ENCODE measurements around the gene RBBP4.
"Not testable (repeated sequence)": the region's sequence is repeated elsewhere in the genome, so short reads cannot be mapped to it uniquely, and the experiment has no call there.

The RBBP4 gene

DNA sequence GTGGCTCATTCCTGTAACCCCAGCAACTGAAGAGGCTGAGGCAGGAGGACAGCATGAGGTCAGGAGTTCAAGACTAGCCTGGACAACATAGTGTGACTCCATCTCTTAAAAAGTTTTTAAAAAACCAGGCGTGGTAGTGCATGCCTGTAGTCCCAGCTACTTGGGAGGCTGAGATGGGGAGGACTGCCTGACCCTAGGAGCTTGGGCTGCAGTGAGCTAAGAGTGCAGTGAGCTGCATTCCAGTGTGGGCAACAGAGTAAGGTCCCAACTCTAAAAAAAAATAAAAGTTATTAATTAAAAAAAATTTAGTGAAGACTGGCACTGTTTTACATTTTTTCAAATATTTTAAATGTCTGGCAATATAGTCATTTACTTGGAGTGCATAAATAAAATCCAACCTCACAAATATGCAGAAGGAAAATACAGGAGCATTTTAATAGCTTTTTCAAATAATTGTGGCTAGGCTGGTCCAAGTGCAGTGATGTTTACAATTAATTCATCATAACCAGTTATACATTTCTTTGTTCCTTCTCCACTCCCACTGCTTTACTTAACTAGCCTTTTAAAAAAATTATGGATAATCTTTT lies 11.4 kb upstream of the RBBP4 start:
- FAIRE-seq (no peak), DNase-seq (ENCODE audit: insufficient read length, low spot score) (no peak)
- TF ChIP-seq, protein P1, sequence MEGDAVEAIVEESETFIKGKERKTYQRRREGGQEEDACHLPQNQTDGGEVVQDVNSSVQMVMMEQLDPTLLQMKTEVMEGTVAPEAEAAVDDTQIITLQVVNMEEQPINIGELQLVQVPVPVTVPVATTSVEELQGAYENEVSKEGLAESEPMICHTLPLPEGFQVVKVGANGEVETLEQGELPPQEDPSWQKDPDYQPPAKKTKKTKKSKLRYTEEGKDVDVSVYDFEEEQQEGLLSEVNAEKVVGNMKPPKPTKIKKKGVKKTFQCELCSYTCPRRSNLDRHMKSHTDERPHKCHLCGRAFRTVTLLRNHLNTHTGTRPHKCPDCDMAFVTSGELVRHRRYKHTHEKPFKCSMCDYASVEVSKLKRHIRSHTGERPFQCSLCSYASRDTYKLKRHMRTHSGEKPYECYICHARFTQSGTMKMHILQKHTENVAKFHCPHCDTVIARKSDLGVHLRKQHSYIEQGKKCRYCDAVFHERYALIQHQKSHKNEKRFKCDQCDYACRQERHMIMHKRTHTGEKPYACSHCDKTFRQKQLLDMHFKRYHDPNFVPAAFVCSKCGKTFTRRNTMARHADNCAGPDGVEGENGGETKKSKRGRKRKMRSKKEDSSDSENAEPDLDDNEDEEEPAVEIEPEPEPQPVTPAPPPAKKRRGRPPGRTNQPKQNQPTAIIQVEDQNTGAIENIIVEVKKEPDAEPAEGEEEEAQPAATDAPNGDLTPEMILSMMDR (IDR thresholded peaks at IDR 0.05; ENCODE audit: insufficient read depth, missing control alignments) = no peak

DNA sequence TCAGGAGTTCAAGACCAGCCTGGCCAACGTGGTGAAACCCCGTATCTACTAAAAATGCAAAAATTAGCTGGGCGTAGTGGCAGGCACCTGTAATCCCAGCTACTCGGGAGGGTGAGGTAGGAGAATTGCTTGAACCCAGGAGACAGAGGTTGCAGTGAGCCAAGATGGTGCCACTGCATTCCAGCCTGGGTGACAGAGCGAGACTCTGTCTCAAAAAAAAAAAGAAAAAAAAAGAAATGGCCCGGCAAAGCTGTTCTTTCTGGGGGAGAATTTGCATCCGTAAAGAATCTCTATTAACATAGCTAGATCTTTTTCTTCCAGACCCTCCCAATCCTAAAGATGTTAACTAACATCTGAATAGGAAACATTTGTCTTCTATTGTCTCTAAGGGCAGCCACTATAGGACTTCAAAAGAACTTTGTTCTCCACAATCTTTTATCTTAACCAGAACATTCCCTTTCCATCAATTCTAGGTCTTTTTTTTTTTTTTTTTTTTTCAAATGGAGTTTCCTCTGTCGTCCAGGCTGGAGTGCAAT lies 8.6 kb upstream of the RBBP4 start:
- DNase-seq (ENCODE audit: insufficient read length, low spot score); FAIRE-seq: not testable (repeated sequence)

DNA sequence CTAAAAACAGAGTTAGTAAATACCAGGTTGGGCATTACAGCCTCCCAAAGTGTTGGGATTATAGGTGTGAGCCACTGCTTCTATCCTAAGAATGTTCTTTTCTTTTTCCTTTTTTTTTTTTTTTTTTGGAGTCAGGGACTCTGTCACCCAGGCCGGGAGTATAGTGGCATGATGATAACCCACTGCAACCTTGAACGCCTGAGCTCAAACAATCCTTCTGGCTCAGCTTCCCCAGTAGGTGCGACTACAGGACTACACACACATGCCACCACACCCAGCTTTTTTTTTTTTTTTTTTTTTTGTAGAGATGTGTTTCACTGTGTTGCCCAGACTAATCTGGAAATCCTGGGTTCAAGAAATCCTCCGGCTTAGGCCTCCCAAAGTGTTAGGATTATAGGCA lies 6.6 kb upstream of the RBBP4 start:
- FAIRE-seq (no peak), DNase-seq (ENCODE audit: insufficient read length, low spot score) (no peak)
- TF ChIP-seq, protein P1 (IDR thresholded peaks at IDR 0.05; ENCODE audit: insufficient read depth, missing control alignments) = no peak

DNA sequence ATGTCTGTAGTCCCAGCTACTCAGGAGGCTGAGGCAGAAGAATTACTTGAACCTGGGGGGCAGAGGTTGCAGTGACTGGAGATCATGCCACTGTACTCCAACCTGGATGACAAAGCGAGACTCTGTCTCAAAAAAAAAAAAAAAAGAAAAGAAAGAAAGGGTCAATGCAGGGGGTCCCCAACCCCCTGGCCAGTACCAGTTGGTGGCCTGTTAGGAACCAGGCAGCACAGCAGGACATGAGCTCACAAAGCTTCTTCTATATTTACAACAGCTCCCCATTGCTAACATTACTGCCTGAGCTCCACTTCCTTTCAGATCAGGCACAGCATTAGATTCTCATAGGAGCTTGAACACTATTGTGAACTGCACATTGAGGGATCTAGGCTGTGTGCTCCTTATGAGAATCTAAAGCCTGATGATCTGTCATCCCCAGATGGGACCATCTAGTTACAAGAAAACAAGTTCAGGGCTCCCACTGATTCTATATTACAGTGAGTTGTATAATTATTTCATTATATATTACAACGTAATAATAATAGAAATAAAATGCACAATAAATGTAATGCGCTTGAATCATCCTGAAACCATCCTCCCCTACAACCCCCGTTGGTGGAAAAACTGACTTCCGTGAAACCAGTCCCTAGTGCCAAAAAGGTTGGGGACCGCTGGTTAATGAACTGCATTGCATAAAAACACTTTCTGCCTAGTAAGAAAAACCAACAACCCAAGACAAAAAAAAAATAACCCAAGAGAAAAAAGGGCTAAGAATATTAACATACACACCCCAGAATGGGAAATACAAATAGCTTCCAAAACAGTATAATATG lies 3.5 kb upstream of the RBBP4 start:
- FAIRE-seq (no peak), DNase-seq (ENCODE audit: insufficient read length, low spot score) (no peak)
- TF ChIP-seq, protein P1 (IDR thresholded peaks at IDR 0.05; ENCODE audit: insufficient read depth, missing control alignments) = no peak

DNA sequence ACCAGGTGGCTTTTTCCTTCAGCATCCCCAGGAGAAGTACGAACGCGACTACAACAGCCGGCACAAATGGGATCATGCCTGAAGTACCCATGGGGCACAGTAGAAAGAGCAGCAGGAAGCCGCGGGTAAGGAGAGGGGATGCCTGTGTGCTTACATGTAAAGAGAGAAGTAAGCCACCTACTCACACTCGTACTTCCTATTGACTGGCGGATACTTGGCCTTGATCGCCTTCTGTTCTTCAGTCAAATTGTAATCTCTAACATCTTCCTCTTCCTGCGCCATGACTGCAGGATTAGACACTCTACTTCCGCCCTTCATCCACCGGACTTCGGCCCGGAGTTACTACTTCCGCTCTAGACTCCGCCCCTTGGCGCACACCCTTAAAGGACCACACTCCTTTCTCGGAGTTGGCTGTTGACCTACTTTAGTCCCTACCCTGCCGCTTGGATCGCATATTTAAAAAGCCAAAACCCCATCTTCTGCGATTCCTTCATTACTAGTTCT lies 708 bp upstream of the RBBP4 start, which contains the start of gene ZBTB8OS:
TSS of gene ZBTB8OS (minus strand) at position 303 of the 504 bp plus-strand sequence. CDS start at position 282, 21 bp downstream.
- FAIRE-seq (no peak), DNase-seq (ENCODE audit: insufficient read length, low spot score) (peak; percentile 77)
- TF ChIP-seq, protein P1 (IDR thresholded peaks at IDR 0.05; ENCODE audit: insufficient read depth, missing control alignments) = no peak

DNA sequence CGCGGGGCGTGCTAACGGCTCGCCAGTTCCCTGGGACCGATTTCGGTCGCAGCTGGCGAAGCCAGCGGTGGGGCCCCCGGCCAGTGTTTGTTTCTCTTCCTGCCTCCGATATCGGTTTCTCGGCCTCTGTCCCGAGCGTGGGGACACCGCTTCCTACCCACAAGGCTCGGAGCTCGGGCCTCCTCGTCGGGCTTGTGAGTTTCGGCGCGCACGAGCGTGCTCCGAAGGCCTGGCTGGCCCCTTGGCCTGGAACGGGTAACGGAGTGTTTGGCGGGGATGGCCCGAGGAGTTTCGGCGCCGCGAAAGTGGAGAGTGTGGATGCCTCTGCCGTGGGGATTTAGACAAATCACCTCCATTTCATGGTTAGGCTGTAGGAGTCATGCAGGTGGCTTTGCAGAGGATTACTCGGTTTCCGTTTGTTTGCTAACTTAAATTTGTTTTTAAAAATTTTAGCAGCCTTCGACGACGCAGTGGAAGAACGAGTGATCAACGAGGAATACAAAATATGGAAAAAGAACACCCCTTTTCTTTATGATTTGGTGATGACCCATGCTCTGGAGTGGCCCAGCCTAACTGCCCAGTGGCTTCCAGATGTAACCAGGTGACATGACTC lies 559 bp downstream of the RBBP4 start:
- TF ChIP-seq, protein P1 (IDR thresholded peaks at IDR 0.05; ENCODE audit: insufficient read depth, missing control alignments) = no peak

DNA sequence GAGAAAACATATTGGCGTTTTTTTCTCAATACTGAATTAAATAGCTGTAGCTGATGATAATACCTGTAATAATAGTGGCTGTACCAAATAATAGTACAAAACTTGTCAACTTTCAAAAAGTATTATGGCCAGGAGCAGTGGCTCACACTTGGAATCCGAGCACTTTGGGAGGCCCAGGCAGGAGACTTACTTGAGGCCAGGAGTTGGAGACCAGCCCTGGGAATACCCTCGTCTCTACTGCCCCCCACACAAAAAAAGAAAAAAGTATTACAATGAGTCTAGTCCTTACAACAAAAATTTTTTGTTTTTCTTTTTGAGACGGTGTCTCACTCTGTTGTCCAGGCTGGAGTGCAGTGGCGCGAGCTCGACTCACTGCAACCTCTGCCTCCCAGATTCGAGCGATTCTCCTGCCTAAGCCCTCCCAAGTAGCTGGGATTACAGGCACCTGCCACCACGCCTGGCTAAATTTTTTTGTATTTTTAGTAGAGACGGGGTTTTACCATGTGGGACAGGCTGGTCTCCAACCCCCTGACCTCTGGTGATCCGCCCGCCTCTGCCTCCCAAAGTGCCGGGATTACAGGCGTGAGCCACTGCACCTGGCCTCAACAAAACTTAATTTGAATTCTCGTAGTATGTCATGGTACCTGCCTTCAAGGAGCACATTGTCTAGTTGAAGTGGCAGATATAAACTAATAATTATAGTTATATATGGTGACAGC lies 1.4 kb downstream of the RBBP4 start:
- DNase-seq (ENCODE audit: insufficient read length, low spot score) (no peak), FAIRE-seq (no peak)
- TF ChIP-seq, protein P1 (IDR thresholded peaks at IDR 0.05; ENCODE audit: insufficient read depth, missing control alignments) = no peak

More for the DNA sequence above, 559 bp downstream of the RBBP4 start:
- DNase-seq (ENCODE audit: insufficient read length, low spot score) = no peak
- FAIRE-seq = no peak
